Measurements from ENCODE around the gene SCGB3A2.

The SCGB3A2 gene, protein sequence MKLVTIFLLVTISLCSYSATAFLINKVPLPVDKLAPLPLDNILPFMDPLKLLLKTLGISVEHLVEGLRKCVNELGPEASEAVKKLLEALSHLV

DNA sequence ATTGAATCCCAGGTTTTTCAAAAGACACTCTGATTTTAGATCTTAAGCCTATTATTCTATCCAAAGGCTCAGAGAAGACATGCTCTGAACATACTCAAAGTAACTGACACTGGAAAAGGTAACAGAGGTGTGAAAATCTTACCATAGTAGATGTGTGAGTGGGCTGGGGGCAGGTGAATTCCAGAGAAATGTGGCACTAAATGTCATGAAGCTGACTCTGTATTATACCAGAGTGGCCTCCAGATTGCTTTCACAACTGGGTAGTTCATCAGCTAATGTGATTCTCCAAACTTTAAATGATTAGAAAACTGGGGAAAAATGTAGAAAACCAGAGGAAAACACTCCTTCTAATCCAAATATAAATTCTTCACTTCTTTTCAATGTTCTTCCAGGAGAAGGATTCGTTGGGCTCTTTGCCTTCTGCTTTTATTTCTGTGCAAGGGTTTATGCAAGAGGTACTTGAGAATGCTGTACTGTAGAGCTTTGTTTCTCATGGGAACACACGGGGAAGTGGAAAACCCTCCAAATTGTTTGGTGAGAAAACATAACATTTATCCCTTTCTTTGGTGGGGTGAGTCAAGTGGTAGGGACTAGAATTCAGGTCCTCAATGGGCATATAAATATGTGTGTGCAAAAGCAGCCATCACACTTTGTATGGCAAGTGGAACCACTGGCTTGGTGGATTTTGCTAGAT is at the start of gene SCGB3A2:
Gene SCGB3A2, plus strand, starts transcription at position 646 of the 694 bp plus-strand sequence. CDS start 93 bp downstream, outside the sequence.
- no peak for DNase-seq (ENCODE audit: low read depth)

DNA sequence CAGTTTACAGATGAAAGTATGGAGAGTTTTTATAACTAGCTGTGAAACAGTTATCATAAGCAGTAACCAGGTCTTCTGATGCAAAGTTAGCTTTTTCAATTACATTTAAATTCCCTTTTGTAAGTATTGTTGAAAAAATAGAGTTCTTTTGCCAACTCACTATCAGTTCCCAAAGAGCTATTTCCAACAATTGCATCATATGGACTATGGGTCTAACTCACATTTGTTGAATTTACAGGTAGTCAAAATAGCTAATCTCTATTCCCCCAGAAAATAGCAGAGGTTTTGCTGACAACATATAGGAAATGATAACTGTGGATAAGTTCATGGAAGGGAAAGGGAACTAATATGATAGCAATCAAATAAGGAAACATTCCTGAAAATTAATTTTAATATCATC is 48.5 kb upstream of the SCGB3A2 start:
- DNase-seq (ENCODE audit: low read depth), result no peak

DNA sequence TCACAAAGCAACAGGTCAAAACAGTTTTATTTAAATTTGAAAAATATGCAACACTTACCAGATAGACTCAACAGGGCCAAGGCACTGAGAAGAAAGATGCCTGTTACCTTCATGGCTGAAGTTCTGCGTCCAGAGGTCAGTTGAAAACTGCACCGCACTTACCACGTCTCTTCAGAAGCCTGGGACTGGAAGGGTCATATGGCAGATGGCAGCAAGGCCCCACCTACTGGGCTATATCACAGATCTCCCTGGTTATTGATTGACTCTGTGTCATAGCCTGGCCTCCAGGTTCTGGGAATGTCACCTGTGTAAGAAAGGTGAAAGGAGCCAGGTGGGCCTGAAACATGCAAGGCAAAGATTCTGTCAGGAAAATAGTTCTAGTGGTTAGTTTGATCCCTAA is 47.0 kb upstream of the SCGB3A2 start, which contains the start of gene SPINK1:
Gene SPINK1, minus strand, starts transcription at position 207 of the 400 bp plus-strand sequence. Its CDS starts 94 bp downstream, at position 113.
- no peak for DNase-seq (ENCODE audit: low read depth)

DNA sequence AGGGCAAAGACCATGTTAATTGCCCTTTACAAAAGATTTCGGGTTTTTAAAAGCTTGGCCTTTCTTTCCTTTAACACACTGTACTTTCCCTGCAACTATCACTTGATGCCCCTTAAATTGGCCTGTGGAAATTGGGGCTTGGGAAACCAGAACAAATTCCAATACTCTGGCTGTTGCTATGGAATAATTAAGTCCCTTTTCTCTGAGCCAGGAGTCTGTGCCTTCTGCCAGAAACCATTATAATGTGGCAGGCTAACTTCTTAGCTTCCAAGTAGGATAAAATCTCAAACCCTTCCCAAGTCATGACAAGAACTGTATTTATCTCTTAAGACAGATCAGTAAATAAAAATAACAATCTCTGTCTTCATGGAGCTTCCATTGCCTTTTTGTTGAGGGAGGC is 46.0 kb upstream of the SCGB3A2 start:
- no peak for DNase-seq (ENCODE audit: low read depth)

DNA sequence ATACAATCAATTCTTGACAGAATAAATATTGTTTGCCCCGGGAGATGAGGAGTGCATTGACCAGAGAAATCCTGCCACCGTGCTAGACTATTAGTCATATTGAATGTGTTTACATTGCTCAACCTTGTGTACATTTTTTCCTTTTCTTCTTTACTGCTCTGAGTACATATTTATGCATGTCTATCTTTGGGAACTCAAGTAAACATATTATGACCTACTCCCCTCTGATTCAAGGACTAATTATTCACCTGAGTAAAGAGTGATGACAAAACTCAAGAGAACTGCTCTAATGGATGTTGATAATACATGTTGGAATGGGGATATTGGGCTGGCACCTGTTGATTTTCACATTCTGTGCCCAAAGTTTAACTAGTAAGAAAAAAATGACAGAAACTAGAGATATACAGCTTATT is 43.1 kb upstream of the SCGB3A2 start:
- no peak for DNase-seq (ENCODE audit: low read depth)

DNA sequence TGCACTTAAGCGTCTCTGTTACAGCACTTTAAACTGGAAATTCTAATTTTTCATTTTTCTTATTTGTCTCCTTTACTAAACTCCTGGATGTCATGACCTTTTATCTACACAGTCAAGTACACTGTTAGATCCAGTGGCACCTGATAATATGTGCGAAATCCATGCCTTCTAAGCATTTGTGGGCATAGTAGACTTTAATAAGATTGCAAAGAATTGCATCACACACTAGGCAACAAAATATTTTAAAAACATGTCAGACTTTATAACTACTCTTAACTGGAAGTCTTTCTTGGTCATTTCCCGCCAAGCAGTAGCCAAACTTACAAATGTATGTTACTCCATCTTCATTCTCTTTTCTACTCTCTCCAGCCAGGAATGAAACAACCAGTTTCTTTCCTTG is 42.1 kb upstream of the SCGB3A2 start:
- no peak for DNase-seq (ENCODE audit: low read depth)

DNA sequence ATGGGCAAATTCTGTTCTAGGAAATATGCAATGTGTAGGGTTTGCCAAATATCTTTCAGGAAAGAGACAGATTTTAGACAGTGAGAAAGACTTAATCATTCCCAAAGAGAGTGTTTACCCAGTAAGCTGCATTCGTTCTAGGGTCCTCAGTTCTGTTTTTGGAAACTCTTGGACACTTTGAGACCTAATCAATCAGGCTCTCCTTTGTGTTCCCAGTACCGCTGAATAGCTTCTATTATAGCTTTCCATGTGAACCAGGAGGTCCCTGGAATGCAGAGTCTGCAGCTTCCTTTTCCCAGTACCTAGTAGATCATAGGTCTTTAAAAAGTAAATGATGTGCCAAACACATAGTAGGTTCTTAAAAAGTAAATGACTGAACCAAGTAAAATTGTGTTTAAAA is 35.6 kb upstream of the SCGB3A2 start:
- no peak for DNase-seq (ENCODE audit: low read depth)

DNA sequence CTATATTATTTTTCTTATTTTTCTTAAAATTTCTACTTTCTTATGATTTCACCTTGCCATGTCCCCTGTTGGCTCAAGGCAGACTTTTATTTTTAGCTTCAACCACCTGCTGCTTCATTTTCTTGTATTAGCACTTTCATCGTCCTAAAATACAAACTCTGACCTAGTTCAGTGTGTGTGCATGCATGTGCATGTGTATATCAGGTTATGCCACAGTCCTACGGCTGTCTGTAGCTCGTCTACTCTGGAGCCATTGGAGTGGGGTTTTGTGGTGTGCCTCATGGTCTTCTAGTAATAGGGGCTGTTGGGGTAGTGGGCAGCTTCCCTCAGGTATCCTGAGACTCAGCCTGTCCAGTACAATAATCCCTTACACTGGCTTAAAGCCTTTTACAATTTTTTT is 33.7 kb upstream of the SCGB3A2 start:
- no peak for DNase-seq (ENCODE audit: low read depth)

DNA sequence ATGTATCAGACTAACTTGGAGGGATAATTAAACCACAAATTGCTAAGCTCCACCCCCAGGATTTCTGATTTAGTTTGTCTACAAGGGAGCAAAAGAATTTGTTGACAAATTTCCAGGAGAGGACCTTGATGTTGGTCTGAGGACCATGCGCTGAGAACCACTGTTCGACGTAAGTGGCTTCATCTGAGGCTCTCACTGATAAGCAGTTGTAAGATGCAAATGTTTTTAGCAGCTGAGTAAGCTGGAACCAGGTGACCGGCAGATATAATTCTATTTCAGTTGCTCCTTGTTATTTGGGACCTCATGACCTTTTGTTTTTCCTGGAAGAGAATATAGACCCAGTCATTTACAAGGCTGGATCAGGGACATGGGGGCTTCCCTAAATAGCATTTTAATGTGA is 32.9 kb upstream of the SCGB3A2 start:
- no peak for DNase-seq (ENCODE audit: low read depth)

DNA sequence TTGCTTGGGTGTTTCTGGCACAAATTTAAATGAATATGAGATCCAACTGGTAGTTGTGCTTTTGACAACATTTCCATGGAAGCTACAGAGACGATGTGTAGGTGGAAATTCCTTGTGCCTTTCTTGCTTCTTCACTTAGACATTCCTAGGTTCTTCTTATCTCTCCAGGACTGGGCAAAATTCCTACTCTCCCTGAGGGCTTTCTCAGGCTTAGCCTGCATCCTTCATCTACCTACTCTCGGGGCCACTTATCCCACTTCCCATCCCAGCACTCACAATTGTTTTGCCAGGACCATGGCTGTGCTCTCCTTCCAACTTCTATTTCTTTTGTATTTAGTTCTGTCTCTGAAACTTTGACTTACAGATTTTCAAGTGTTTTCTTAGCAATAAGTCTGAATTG is 29.3 kb upstream of the SCGB3A2 start:
- DNase-seq (ENCODE audit: low read depth), result no peak

DNA sequence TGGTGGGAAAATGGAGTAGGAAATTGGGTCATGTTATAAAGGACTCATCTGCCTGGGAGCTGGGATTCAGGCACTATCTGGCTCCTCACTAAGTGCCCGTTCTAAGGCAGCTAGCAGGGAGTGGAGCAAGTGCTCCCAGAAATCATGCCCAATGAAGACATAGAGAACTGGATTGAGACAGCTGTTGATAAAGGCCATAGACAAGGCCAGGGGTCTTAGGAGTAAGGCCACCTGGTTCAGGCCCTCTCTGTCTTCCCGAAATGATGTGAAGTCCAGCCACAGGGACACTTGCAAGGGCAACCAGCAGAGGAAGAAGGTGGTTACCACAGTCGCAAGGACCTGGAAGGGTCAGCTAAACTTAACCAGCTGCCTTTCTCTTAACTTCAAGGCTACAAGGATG is 26.9 kb upstream of the SCGB3A2 start:
- DNase-seq (ENCODE audit: low read depth), result no peak

DNA sequence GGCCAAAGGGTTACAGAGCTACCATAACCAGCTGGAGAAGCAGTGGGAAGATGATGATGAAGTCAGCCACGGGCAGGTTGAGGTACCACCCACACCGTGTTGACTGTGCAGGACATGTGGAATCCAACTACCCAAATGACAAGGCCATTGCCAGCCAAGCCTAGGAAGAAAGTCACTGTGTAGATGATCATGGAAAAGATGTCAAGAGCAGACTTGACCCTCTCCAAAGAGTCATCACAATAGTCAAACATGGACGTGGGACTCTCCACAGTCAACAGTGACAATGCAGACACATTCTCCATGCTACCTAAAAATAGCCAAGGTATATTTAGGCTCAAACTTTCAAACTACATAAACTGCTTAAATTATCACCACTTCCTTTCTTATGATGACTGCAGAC is 26.1 kb upstream of the SCGB3A2 start:
- DNase-seq (ENCODE audit: low read depth), result no peak

DNA sequence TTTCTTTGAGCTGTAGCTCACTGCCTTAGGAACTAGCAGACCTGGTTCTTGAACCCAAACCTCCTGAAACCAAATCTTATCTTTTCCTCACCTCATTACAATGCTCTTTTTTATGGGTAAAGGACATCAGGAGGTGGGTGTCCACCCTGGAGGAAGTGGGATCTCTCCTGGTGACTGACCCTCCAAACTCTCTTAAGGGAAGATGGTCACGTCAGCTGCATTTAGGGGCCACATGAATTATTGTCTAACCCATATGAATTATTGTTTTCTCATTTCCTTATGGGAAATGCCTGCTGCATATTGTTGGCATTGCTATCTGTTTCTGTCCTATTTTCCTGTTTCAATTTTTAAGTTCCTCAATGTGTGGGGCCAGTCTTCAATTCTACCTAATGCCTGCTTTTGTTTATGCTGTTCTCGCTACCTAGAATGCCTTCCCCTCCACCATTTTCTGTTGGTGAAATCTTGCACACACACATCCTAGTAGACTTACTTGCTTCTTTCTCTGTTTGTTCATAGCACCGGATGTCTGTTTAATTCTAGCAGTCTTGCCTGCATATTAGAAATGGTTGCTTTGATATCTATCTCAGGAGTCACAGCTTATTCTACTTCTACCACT is 25.0 kb upstream of the SCGB3A2 start:
- DNase-seq (ENCODE audit: low read depth), result no peak

DNA sequence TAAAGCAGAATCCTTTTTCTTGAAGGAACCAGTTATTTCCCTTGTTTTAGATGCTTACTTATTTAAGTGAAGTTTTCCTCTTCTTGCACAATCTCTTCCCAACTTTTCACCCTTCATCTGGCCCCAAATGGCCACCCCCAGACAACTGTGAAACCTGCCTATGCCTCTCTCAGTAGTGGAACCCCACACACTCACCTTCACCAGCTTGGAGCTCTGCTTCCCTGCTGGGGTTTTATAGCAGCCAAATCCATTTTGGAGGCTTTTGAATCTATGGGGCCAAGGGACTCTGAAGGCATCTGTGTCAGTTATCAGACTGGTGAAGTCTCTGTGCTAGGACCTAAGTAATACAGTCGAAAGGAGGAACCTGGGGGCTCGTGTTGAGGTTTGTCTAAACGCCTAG is 24.2 kb upstream of the SCGB3A2 start:
- no peak for DNase-seq (ENCODE audit: low read depth)

DNA sequence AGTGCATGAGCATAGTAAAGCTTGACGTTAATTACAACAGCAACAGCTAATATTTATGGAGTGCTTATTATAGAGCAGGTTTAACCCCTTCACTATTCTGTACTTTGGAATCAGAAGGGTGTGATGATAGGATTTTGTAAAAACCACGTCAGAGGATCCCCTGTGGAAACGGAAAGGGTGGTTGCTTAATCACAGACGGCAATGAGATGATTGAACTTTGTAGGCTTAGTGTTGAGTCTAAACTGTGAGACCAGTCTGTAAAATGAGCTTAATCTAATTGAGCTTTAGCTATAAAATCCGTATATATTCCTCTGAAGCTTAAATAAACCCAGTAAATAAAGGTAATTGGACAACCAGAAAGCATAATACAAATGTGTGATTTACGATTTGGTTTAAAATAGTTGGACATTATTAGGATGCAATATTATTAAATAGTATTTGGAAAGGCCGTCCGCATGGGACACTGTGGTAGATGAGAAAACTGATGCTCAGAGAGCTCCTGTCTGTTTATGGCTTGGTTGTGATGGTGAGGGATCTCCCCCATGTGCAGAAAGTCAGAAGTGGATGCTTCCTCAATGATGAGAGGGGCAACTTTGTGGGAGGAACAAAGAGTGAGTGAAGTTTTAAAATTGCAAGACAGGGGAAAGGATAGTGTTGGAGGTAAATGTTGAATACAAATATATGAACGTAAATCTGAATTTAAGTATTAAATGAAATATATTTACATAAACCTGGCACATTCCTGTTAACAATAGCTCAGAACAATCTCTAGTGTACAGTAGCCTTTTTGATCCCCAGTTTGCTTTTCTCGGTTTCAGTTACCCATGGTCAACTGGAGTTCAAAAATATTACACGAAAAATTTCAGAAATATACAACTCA is 23.4 kb upstream of the SCGB3A2 start:
- DNase-seq (ENCODE audit: low read depth), result no peak

DNA sequence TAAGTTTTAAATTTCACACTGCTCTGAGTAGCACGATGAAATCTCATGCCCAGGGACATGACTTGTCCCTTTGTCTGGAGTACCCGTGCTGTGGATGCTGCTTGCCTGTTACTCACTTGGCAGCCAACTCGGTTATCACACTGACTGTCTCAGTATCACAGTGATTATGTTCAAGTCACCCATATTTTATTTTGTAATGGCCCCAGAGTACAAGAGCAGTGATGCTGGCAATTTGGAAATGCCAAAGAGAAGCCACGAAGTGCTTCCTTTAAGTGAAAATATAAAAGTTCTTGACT is 22.8 kb upstream of the SCGB3A2 start:
- no peak for DNase-seq (ENCODE audit: low read depth)

DNA sequence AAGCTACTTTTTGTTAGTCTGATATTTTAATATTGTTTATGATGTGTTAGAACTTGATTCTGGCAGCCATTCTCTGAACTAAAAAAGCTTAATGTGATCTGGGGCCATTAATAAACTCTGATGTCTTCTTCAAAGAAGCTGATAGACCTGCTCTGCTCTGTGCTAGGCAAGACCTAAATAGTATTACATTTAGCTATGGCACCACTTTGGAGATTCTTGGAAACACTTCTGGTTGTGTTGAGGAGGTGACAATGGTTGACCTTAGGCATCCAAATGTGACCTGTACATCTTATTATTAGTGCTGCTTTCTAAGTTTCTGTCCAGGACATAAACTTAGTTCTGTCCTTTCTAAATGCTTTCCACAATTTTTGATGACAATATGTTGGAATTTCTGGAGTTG is 21.7 kb upstream of the SCGB3A2 start:
- DNase-seq (ENCODE audit: low read depth), result no peak

DNA sequence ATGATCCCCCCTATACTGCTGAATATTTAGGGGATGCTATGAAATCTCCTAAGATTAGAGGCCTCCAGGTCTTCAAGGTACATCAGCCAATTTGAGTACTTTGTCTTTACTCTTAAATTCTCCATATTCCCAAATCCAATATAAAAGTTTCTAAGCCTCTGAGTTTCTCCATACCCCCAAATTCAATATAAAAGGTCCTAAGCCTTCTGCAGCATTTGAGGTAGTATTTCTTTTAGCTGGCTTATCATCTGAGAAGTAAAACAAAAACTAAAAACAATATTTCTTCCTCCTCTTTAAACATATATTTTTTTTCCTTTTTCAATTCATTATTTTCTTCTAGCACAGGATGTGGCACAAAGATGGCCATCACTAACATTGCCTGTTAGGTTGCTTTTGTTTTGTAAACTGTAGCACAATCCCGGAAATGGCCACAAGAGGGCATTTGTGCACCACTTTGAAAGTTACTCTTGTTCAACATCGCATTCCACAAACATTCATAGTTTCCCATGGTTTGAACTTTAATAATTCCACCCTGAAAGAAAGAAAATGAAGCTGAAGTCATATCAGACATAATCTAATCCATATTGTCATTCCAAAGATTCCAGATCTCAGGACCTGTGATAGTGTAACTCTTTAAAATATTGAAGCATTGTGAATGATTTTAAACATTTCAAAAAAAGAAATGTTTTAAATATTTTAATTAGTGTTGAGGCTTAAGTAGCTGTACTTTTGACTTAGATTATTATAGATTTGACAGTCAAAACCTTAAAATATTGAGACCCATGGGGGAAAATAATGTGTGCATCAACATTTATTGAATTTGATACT is 21.0 kb upstream of the SCGB3A2 start:
- DNase-seq (ENCODE audit: low read depth), result peak; percentile 45

DNA sequence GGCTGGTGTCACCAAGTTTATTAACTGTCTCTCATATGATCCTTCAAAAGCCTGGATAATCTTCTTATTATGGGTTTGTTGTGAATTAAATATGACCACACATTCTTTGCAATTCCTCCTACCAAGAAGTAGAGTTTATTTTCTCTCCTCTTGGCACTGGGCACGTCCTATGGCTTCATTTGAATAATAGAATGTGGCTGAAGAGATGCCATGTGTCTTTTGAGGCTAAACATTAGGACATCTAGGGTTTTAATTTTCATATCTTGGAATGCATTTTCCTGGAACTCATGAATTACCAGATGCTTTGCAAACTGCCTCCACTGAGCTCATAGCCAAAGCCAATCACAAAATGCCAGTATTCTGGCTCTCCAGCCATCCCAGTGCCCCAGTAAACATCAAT is 19.9 kb upstream of the SCGB3A2 start:
- no peak for DNase-seq (ENCODE audit: low read depth)

DNA sequence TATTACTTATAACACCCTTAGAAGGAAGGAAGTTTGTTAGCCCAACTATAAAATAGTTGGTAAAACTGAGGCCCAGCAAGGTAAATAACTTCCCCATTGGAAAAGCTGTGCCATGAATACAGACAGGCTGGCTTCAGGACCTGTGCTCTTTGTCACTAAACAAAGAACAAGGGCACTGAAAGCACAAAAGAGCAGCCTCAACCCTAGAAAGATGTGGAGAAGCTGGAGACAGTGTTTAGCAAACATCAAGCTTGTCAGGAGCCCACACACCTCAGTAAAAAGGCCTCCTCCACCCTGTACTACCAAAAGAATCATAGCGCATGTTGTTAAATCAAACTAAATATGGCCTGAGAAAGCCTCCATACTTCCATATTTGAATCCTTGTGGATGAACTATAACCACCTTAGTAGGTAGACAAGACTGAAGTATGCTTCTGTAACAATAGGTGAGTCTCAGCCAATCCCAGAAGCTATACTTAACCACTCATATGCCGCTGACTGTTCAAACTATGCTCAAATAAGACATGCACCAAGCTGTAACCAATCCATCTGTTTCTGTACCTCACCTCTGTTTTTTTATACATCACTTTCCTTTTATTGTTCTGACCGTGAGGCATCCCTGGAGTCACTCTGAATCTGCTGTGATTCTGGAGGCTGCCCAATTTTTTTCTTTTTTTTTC is 18.4 kb upstream of the SCGB3A2 start:
- no peak for DNase-seq (ENCODE audit: low read depth)

DNA sequence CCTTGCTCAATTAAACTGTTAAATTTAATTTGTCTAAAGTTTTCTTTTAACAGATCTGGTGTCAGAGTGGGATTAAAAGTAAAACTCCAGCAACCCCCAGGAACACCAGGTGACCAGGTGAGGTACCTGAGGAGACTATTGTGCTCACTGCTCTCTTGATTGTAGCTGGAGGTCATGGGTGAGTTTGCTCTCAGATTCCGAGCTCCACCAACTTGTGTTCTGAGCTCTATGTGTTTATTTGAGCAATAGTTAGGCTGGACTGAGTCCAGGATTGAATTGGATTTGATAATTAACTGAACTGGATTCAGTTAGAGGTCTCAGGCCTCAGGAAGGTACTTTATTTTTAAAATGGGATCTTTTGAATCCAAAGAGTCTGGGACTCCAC is 17.9 kb upstream of the SCGB3A2 start:
- no peak for DNase-seq (ENCODE audit: low read depth)

Measured in HS-5 (cell line).